MM.1S (cell line): ENCODE results near the gene FZR1.
A peak's percentile ranks its signal among the peaks of the same experiment; 100 is the strongest.

ENCODE experiments used
- DNase-seq: peaks from one replicate; pipeline ENCODE4 v3.0.0-alpha.2; 2015
- H2AFZ ChIP-seq: fragments of 300-600 bp; sonication (generic); 2 replicates; pipeline ENCODE4 v1.6.0; 2016; ENCODE audit warnings: antibody characterized with exemption, low read length
- H3F3A ChIP-seq: fragments of 300-600 bp; sonication (generic); 2 replicates; pipeline ENCODE4 v1.6.1; 2016; ENCODE audit warnings: mild to moderate bottlenecking, antibody characterized with exemption, low read length, moderate library complexity, mixed read lengths; ENCODE audit not compliant: insufficient read depth
- H3K27ac ChIP-seq: fragments of 300-600 bp; sonication (generic); 2 replicates; pipeline ENCODE4 v1.5.1; 2016; ENCODE audit warnings: mild to moderate bottlenecking, low read length
- H3K27me3 ChIP-seq: fragments of 300-600 bp; sonication (generic); replicated peaks from 2 replicates; pipeline ENCODE4 v1.6.0; 2016; ENCODE audit warnings: low read length; ENCODE audit not compliant: insufficient read depth
- H3K36me3 ChIP-seq: fragments of 300-600 bp; sonication (generic); replicated peaks from 2 replicates; pipeline ENCODE4 v1.6.1; 2016; ENCODE audit warnings: mild to moderate bottlenecking, low read length, mixed read lengths; ENCODE audit not compliant: insufficient read depth
- H3K4me1 ChIP-seq: fragments of 300-600 bp; sonication (generic); 2 replicates; pipeline ENCODE4 v1.6.1; 2016; ENCODE audit warnings: low read length, mixed read lengths
- H3K4me2 ChIP-seq: fragments of 300-600 bp; sonication (generic); 2 replicates; pipeline ENCODE4 v1.6.0; 2016; ENCODE audit warnings: low read depth, low read length
- H3K4me3 ChIP-seq: fragments of 300-600 bp; sonication (generic); 2 replicates; pipeline ENCODE4 v1.5.1; 2016; ENCODE audit warnings: low read length, mixed read lengths
- H3K79me2 ChIP-seq: fragments of 300-600 bp; sonication (generic); 2 replicates; pipeline ENCODE4 v1.6.1; 2016; ENCODE audit warnings: mixed run types, low read length, mixed read lengths
- H3K9ac ChIP-seq: fragments of 300-600 bp; sonication (generic); 2 replicates; pipeline ENCODE4 v1.6.1; 2016; ENCODE audit warnings: low read length, mixed read lengths
- H3K9me2 ChIP-seq: fragments of 300-600 bp; sonication (generic); replicated peaks from 2 replicates; pipeline ENCODE4 v1.6.1; 2016; ENCODE audit warnings: mild to moderate bottlenecking, low read length, mixed read lengths; ENCODE audit not compliant: insufficient read depth
- H3K9me3 ChIP-seq: fragments of 300-600 bp; sonication (generic); replicated peaks from 2 replicates; pipeline ENCODE4 v1.6.1; 2016; ENCODE audit warnings: mild to moderate bottlenecking, low read length, mixed read lengths; ENCODE audit not compliant: insufficient read depth
- H4K20me1 ChIP-seq: fragments of 300-600 bp; sonication (generic); 2 replicates; pipeline ENCODE4 v1.6.1; 2016; ENCODE audit warnings: mild to moderate bottlenecking, low read length, moderate library complexity, mixed read lengths; ENCODE audit not compliant: insufficient read depth
- EZH2 ChIP-seq: fragments of 300-600 bp; sonication (generic); optimal IDR thresholded peaks from 2 replicates; pipeline ENCODE3; 2017; ENCODE audit warnings: low read depth, mild to moderate bottlenecking, antibody characterized with exemption, low read length, mixed read lengths
- EZH2phosphoT487 ChIP-seq: fragments of 300-600 bp; sonication (generic); IDR thresholded peaks from 2 replicates; pipeline ENCODE4 v1.6.1; 2018; ENCODE audit warnings: antibody characterized with exemption, low read length
- TF ChIP-seq, protein P1 (sequence below): fragments of 300-600 bp; sonication (generic); IDR thresholded peaks from 2 replicates; pipeline ENCODE4 v1.5.1; 2016; ENCODE audit warnings: antibody characterized with exemption, low read length, mixed read lengths

FZR1 gene

DNA sequence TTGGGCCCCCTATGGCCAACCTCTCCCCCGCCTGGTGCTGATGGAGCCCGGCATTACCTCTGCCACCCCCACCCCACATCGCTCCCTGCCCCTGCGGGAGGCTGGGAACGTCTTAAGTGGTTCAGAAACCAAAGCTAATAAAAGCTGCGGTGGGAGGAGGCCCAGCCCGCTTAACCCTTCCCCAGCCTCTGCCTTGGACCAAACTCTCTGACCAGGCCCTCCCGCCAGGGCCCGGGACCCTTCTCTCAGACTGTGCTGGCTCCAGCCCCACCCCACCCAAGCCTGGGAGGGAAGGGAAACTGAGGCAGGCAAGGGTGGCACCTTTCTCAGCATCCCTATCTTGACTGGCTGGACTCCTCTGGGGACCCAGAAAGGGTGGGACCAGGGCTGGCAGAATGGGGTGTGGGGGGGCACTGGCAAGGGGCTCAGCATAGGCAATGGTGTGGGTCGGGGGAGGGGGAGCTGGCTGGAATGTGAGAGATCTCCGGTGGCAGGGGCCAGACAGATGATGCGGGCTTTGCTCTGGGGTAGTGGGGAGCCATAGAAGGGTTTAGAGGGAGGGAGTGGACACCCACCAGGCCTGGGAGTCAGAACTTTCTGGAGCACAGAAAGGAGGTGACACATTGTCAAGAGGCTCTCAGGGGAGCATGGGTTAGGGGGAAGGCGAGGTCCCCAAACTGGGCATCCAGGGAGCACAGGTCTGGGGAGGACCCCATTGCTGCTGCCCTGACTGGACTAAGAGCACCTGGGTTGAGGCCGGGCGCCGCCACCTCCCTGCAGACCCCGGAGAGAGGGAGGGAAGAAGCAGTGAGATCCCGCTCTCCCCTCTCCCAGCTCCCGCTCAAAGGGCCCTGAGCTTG is 47.7 kb upstream of the FZR1 start:
- H2AFZ ChIP-seq = peak overlapping the region; percentile 32; the same call in 1 of the 2 replicates
- H3K9me2 ChIP-seq = no peaks in the 10 kb centered on the region
- no peak overlapping the region for H3K9ac ChIP-seq
- no peaks in the 10 kb centered on the region for H3K9me3 ChIP-seq
- H3K4me1 ChIP-seq = peaks cover 19% of the 10 kb centered on the region
- no peaks in the 10 kb centered on the region for H4K20me1 ChIP-seq
- peak overlapping the region; percentile 33; the same call in 1 of the 2 replicates for H3K4me3 ChIP-seq
- peaks cover 88% of the 10 kb centered on the region for H3K27me3 ChIP-seq
- H3K36me3 ChIP-seq = no peaks in the 10 kb centered on the region
- H3K27ac ChIP-seq = no peak overlapping the region
- peak overlapping the region; percentile 65 for H3K4me2 ChIP-seq
- DNase-seq = no peak
- H3K79me2 ChIP-seq = no peaks in the 10 kb centered on the region
- H3F3A ChIP-seq = no peaks in the 10 kb centered on the region
- TF ChIP-seq EZH2phosphoT487 = no peak

DNA sequence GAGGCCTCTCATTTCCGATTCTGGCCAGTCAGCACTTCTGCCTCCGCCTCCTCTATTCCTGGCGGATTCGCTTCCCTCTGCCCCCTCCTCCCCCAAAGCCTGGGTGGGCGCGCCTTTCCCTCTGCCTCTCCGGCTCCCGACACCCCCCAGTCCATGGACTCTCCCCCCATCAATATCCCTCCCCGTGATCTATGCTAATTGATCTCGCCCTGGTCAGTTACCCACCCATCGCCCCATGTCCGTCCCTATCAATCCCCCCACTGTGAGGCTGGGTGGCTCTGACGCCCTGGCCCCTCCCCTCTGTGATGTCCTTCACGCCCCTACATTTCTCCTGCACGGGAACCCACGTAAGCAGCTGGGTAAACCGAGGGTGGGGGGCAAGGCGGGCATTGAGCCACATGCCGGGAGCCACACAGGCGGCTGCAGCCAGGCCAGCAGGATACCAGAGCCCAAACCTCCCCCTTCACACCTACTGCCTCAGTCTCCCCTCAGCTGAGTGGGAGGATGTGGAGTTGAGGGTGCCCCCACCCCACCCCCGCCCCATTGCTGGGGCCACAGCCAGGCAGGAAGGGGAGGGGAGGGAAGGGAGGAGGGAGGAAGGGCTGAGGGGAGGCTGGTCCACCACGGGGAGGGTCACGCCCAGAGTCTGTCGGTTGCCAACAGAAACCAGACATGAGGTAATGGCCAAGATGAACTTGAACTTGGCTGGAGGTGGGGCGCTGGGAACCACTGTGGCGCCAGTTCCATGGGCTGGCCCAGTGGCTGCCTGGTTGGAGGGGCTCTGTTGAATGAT is 46.8 kb upstream of the FZR1 start:
- Histone ChIP-seq H4K20me1 (no peaks in the 10 kb centered on the region), H3K9me3 (no peaks in the 10 kb centered on the region), H3K79me2 (no peaks in the 10 kb centered on the region), H3K4me2 (peak overlapping the region; percentile 65; the same call in 1 of the 2 replicates), H2AFZ (no peak overlapping the region), H3K9ac (no peak overlapping the region), H3K9me2 (no peaks in the 10 kb centered on the region), H3K36me3 (no peaks in the 10 kb centered on the region), H3K27ac (no peak overlapping the region), H3K27me3 (peaks cover 87% of the 10 kb centered on the region), H3F3A (no peaks in the 10 kb centered on the region), H3K4me1 (peaks cover 19% of the 10 kb centered on the region), H3K4me3 (no peak overlapping the region)
- no peak for DNase-seq
- no peak for TF ChIP-seq EZH2phosphoT487

DNA sequence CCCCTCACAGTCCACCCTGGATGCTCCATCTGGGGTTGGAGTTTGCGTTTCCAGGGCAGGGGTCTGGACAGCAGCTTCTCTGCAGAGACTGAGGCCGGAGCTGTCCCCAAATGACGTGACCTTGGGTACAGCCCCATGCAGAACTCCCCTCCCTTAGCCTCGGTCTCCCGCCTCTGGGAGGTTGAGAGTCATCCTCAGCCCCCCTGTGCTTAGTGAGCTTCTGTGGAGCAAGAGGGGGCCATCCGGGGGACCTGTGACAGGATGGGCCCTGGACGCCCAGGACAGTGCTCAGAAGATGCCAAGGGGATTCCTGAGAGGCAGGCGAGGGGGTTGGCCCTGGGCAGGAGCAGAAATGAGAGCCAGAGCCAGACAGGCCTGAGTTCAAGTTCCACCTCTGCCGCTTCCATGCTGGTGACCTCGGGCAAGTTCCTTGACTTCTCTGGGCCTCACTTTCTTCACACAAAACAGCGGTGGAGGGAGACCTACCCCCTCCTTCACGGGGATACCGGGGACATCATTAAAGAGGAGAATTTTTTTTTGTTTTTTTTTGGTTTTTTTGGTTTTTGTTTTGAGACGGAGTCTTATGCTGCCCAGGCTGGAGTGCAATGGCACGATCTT is 46.0 kb upstream of the FZR1 start:
- Histone ChIP-seq H3F3A (no peaks in the 10 kb centered on the region), H3K4me1 (peaks cover 19% of the 10 kb centered on the region), H3K27me3 (peaks cover 82% of the 10 kb centered on the region), H3K9ac (no peak overlapping the region), H3K27ac (no peak overlapping the region), H3K4me3 (no peak overlapping the region), H4K20me1 (no peaks in the 10 kb centered on the region), H2AFZ (no peak overlapping the region), H3K79me2 (no peaks in the 10 kb centered on the region), H3K9me3 (no peaks in the 10 kb centered on the region), H3K4me2 (no peak overlapping the region), H3K36me3 (no peaks in the 10 kb centered on the region), H3K9me2 (no peaks in the 10 kb centered on the region)
- DNase-seq = no peak
- TF ChIP-seq, protein P1, sequence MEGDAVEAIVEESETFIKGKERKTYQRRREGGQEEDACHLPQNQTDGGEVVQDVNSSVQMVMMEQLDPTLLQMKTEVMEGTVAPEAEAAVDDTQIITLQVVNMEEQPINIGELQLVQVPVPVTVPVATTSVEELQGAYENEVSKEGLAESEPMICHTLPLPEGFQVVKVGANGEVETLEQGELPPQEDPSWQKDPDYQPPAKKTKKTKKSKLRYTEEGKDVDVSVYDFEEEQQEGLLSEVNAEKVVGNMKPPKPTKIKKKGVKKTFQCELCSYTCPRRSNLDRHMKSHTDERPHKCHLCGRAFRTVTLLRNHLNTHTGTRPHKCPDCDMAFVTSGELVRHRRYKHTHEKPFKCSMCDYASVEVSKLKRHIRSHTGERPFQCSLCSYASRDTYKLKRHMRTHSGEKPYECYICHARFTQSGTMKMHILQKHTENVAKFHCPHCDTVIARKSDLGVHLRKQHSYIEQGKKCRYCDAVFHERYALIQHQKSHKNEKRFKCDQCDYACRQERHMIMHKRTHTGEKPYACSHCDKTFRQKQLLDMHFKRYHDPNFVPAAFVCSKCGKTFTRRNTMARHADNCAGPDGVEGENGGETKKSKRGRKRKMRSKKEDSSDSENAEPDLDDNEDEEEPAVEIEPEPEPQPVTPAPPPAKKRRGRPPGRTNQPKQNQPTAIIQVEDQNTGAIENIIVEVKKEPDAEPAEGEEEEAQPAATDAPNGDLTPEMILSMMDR = no peak
- TF ChIP-seq EZH2phosphoT487 (no peak), EZH2 (no peak)

DNA sequence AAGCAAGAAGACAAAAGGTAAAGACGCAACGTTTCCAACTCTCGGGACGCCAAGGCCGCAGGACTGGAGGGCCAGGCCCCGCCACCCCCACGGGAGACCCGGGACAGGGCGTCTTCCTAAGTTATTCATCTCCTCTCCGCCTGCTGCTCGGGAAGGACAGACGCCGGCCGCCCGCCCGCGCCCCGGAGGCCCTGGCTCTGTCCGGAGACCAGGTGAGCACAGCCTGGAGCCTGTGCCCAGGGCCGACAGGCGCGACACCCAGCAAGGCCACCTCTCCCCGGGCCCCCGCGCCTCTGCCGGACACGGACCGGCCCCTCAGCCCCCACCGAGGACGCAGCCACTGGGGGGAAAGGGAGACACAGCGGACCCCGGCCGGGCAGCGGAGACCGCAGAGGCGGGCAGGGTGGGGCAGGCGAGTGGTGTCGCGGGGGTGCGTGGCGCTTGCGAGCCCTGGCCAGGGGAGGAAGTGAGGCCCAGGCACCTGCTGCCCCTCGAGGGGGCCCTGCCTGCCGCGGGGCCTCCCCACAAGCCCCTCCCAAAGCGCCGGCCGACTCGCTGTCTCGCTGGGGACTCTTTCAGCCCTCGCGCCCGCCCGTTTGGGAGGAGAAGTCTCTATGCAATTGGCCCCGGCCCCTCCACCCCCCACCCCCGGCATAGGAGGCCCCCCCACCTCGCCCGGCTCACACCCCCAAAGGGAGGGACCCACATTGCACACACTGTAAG is 43.0 kb upstream of the FZR1 start:
- Histone ChIP-seq H4K20me1 (no peaks in the 10 kb centered on the region), H2AFZ (no peak overlapping the region), H3K36me3 (no peaks in the 10 kb centered on the region), H3K9me3 (no peaks in the 10 kb centered on the region), H3K9me2 (no peaks in the 10 kb centered on the region), H3K4me1 (peaks cover 12% of the 10 kb centered on the region), H3F3A (no peaks in the 10 kb centered on the region), H3K27ac (no peak overlapping the region), H3K4me2 (no peak overlapping the region), H3K27me3 (peaks cover 81% of the 10 kb centered on the region), H3K79me2 (no peaks in the 10 kb centered on the region), H3K9ac (no peak overlapping the region), H3K4me3 (no peak overlapping the region)
- no peak for TF ChIP-seq EZH2
- TF ChIP-seq EZH2phosphoT487 = no peak
- TF ChIP-seq, protein P1 = no peak
- DNase-seq = no peak
